HG02943 (cell line): Measurements from ENCODE around the gene PRSS3.
"Not testable (repeated sequence)": the region's sequence is repeated elsewhere in the genome, so short reads cannot be mapped to it uniquely, and the experiment has no call there.

ENCODE experiments used
- ATAC-seq: cut with Tn5 transposase; IDR thresholded peaks from one replicate; pipeline ENCODE4 v1.9.1; 2021; ENCODE audit warnings: mild to moderate bottlenecking, low read depth, moderate library complexity; ENCODE audit not compliant: unreplicated experiment

PRSS3 gene

GRCh38 chr9:33816327-33817252 lies 21.2 kb downstream of the PRSS3 start, which contains the start of gene UBE2R2:
TSS of gene UBE2R2 (plus strand) at chr9:33817160. CDS start at chr9:33817758, 598 bp downstream.
- ATAC-seq = peak; percentile 56

- peak; percentile 19 for ATAC-seq
Measured at GRCh38 chr9:33817327-33818166, 22.2 kb downstream of the PRSS3 start.

GRCh38 chr9:33818167-33818846 lies 22.9 kb downstream of the PRSS3 start:
- ATAC-seq = no peak

- no peak for ATAC-seq
Measured at GRCh38 chr9:33818847-33819500, 23.6 kb downstream of the PRSS3 start.

DNA sequence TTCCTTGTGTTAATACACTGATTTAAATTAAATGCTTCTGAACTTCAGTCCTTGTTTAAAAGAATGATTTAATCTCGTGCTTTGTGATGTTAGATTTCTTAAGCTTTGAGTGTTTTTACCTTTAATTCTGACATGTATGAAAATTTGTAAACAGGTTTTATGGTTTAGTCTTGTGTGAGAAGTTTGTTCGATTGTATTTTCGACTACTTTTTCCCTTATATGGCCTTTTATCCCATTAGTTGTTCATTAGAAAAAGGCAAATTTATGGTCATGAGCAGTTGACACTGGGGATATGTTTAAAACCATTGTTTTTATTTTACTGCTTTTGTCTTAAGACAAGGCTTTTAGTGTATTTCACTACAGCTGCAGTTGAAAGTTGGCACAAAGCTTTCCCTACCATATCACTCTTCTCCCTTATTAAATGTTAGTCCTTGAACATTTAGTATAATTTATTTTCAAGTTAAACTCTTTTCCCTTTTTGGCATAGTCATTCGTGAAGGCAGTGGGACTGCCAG lies 24.9 kb downstream of the PRSS3 start:
- no peak for ATAC-seq

DNA sequence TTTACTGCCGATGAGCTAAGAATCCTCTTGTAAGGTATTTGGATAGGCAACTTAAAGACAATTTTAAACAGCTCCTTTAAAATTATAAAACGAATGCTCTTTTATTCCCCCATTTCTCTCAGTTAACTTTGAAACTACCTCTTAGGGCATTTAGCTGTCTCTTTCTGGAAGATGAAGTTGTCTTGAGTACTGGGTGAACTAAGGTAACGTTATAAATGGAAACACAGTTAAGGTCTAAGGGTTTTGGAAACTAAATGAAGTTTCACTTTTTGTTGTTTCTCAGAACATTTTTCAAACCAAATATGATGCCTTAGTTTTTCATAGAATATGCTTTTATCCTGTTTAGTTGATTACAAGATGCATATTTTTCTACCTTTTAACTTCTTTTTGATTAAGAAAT lies 28.4 kb downstream of the PRSS3 start:
- no peak for ATAC-seq

DNA sequence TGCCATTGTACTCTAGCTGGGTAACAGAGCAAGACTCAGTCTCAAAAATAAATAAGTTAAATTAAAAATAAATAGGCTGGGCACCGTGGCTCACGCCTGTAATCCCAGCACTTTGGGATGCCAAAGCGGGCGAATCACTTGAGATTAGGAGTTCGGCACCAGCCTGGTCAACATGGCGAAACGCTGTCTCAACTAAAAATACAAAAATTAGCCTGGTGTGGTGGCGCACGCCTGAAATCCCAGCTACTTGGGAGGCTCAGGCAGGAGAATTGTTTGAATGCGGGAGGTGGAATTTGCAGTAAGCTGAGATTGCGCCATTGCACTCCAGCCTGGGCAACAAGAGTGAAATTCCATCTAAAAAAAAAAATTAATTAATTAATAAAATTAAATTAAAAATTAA lies 31.9 kb downstream of the PRSS3 start:
- not testable (repeated sequence) for ATAC-seq

DNA sequence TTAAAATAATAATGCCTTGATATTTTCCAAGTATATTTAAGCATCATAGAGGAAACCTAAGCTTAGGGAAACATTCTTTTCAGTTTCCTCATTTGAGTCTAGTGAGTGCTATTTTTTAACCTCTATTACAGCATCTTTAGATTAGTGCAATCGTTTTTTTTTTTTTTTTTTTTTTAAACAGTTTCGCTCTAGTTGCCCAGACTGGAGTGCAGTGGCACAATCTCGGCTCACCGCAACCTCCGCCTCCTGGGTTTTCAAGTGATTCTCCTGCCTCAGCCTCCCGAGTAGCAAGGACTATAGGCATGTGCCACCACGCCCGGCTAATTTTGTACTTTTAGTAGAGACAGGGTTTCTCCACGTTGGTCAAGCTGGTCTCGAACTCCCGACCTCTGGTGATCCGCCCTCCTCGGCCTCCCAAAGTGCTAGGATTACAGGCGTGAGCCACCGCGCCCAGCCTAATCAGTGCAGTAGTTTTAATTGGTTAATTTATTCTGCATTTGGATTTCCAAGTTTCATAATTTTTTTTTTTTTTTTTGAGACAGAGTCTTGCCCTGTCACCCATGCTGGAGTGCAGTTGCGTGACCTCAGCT lies 34.4 kb downstream of the PRSS3 start:
- not testable (repeated sequence) for ATAC-seq

DNA sequence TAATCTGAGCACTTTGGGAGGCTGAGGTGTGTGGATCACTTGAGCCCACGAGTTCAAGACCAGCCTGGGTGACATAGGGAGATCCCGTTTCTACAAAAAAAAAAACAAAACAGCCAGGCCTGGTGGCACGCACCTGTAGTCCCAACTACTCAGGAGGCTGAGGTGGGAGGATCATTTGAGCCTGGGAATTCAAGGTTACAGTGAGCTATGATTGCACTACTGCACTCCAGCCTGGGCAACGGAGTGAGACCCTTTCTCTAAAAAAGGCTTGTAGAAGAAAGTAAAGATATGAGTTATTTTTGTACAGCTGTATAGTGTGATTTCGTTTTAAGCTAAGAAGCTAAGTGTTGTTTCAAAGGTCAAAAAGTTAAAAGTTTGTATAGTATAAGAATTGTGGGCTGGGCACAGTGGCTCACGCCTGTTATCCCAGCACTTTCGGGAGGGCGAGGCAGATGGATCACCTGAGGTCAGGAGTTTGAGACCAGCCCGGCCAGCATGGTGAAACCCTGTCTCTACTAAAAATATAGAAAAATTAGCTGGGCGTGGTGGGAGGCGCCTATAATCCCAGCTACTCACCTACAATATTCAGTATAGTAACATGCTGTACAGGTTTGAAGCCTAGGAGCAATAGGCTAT lies 40.4 kb downstream of the PRSS3 start:
- ATAC-seq = no peak

DNA sequence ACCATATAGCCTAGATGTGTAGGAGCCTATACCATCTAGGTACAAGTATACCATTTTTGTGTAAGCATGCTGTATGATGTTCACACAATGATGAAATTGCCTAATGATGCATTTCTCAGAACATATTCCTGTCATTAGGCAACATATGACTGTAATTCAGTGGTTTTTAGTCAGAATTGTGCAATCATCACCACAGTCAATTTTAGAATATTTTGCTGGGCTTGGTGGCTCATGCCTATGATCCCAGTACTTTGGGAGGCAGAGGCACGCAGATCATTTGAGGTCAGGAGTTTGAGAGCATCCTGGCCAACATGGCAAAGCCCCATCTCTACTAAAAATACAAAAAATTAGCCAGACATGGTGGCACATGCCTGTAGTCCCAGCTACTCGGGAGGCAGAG lies 40.9 kb downstream of the PRSS3 start:
- not testable (repeated sequence) for ATAC-seq

DNA sequence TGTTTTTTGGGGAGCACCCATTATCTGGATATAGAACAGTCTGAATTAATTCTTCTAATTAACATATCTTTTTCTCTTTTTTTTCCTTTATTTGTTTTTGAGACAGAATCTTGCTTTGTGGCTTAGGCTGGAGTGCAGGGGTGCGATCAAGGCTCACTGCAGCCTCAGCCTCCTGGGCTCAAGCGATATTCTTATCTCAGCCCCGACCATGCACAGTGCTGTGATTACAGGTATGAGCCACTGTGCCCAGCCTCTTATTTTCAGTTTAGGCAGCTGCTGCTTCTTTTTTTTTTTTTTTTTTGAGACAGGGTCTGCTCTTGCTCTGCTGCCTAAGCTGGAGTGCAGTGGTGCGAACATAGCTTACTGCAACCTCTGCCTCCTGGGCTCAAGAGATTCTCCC lies 41.8 kb downstream of the PRSS3 start:
- no peak for ATAC-seq

- no peak for ATAC-seq
Measured at GRCh38 chr9:33840381-33840780, 45.0 kb downstream of the PRSS3 start.

DNA sequence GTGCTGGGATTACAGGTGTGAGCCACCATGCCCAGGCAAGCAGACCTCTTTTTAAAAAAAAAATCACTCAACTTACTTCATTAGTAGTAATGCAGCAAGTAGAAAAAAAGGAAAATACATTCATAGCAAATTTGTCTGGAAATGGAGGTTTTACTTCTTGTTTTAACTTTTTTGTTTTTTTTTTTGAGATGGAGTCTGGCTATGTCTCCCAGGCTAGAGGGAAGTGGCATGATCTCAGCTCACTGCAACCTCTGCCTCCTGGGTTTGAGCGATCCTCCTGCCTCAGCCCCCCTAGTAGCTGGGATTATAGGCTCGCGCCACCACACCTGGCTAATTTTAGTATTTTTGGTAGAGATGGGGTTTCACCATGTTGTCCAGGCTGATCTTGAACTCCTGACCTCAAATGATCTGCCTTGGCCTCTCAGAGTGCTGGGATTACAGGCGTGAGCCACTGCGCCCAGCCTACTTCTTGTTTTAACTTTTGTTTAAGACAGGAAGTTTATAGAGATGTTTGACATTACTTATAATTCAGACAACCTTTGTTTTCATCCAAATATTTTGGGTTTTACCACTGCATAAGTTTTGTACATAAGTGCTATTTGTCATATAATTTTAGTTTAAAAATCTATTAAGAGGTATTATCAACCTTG lies 48.1 kb downstream of the PRSS3 start:
- ATAC-seq = no peak

- no peak for ATAC-seq
Measured at GRCh38 chr9:33846231-33846630, 50.9 kb downstream of the PRSS3 start.

DNA sequence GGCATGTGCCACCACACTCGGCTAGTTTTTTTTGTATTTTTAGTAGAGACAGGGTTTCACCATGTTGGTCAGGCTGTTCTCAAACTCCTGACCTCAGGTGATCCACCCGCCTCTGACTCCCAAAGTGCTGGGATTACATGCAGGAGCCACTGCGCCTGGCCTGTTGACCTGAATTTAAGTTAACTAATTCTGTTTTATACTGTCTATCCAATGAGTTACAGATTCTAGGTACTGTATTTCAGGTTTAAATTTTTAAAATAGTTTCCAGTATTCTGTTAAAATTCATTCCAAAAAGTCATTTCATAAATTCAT lies 52.5 kb downstream of the PRSS3 start:
- ATAC-seq = not testable (repeated sequence)
